NCI-H1417 treated with DMSO at 0.1 percent for 48 hours (cell line): ENCODE data around the gene GLP2R.

Experiments used
- DNase-seq: peaks from one replicate; lab custom pipeline; 2025; lab: John Stamatoyannopoulos, UW

Gene GLP2R

GRCh38 chr17:9813166-9813565 lies 12.6 kb upstream of the GLP2R start:
- no peak for DNase-seq

- DNase-seq, result no peak
These were observed 11.3 kb upstream of the GLP2R start for GRCh38 chr17:9814337-9814945.

- no peak for DNase-seq
These were observed 9.3 kb upstream of the GLP2R start for GRCh38 chr17:9816472-9816871.

GRCh38 chr17:9817086-9817485 lies 8.6 kb upstream of the GLP2R start:
- DNase-seq, result no peak

- no peak for DNase-seq
These were observed 7.0 kb upstream of the GLP2R start for GRCh38 chr17:9818760-9819159.

- DNase-seq, result no peak
These were observed 5.3 kb upstream of the GLP2R start for GRCh38 chr17:9820448-9820847.

GRCh38 chr17:9821921-9822320 lies 3.8 kb upstream of the GLP2R start, which contains the start of gene GSG1L2:
GSG1L2 (minus strand) TSS chr17:9822079; CDS start chr17:9822071, 8 bp downstream.
- DNase-seq, result no peak

GRCh38 chr17:9824094-9824493 lies 1.6 kb upstream of the GLP2R start:
- no peak for DNase-seq

GRCh38 chr17:9824797-9825338 lies 856 bp upstream of the GLP2R start:
- DNase-seq, result no peak

- DNase-seq, result no peak
These were observed 2.9 kb downstream of the GLP2R start for GRCh38 chr17:9828296-9829295.

- DNase-seq, result no peak
These were observed 3.6 kb downstream of the GLP2R start for GRCh38 chr17:9829343-9829742.

- no peak for DNase-seq
These were observed 5.0 kb downstream of the GLP2R start for GRCh38 chr17:9830711-9831110.

GRCh38 chr17:9833922-9834321 lies 8.2 kb downstream of the GLP2R start:
- DNase-seq, result no peak

- DNase-seq, result no peak
These were observed 12.1 kb downstream of the GLP2R start for GRCh38 chr17:9837551-9838471.

GRCh38 chr17:9839433-9839832 lies 13.7 kb downstream of the GLP2R start:
- no peak for DNase-seq

- no peak for DNase-seq
These were observed 16.5 kb downstream of the GLP2R start for GRCh38 chr17:9842057-9842758.

GRCh38 chr17:9843152-9844010 lies 17.7 kb downstream of the GLP2R start:
- no peak for DNase-seq

- no peak for DNase-seq
These were observed 18.4 kb downstream of the GLP2R start for GRCh38 chr17:9844153-9844552.

- no peak for DNase-seq
These were observed 19.6 kb downstream of the GLP2R start for GRCh38 chr17:9845306-9845705.

GRCh38 chr17:9850151-9850550 lies 24.4 kb downstream of the GLP2R start:
- DNase-seq, result no peak
